PC-3 (cell line): ENCODE measurements around the gene PODXL2. TPM values are rescaled to one million over a fixed set of nuclear protein-coding genes. Genes with fewer than 3 reads are reported as not detected.

Source experiments
- ATAC-seq: fragments of 200-7000 bp; cut with Tn5 transposase; 2 replicates; pipeline ENCODE4 v1.9.1; 2020; ENCODE audit warnings: mild to moderate bottlenecking, moderate library complexity
- BruUV-seq: library from RNA; stranded (reverse); fragments of 400-500 nt; replicated peaks from 2 replicates; lab custom pipeline; 2021; lab: Mats Ljungman, UMichigan
- CTCF ChIA-PET: fragments of 300-600 bp; sonication (Branson Sonifier 250); formaldehyde crosslinking; loops from one replicate; lab custom pipeline; 2022; ENCODE audit warnings: antibody characterized with exemption; lab: Charles Lee
- POLR2A ChIA-PET: fragments of 300-600 bp; sonication (Branson Sonifier 250); formaldehyde crosslinking; loops from one replicate; lab custom pipeline; 2022; ENCODE audit warnings: antibody characterized with exemption; ENCODE audit not compliant: unreplicated experiment; lab: Charles Lee
- DNase-seq: peaks from one replicate; pipeline ENCODE4 v3.0.0-alpha.2; 2015
- H2AFZ ChIP-seq: fragments of 300-600 bp; sonication (generic); 2 replicates; pipeline ENCODE4 v1.6.0; 2016; ENCODE audit warnings: antibody characterized with exemption, low read length
- H3F3A ChIP-seq: fragments of 300-600 bp; sonication (generic); one replicate; pipeline ENCODE4 v1.6.0; 2017; ENCODE audit warnings: antibody characterized with exemption, low read length, control low read depth, mild to moderate bottlenecking; ENCODE audit not compliant: unreplicated experiment
- H3K27ac ChIP-seq: fragments of 300-600 bp; sonication (generic); 2 replicates; pipeline ENCODE4 v1.5.1; 2016; ENCODE audit warnings: mild to moderate bottlenecking, low read length
- H3K27me3 ChIP-seq: fragments of 300-600 bp; sonication (generic); 2 replicates; pipeline ENCODE4 v1.6.1; 2016; ENCODE audit warnings: low read length, mixed read lengths
- H3K36me3 ChIP-seq: fragments of 300-600 bp; sonication (generic); 2 replicates; pipeline ENCODE4 v1.6.1; 2016; ENCODE audit warnings: low read depth, mixed run types, low read length, mixed read lengths
- H3K4me1 ChIP-seq: fragments of 300-600 bp; sonication (generic); 2 replicates; pipeline ENCODE4 v1.5.1; 2016; ENCODE audit warnings: low read length; ENCODE audit not compliant: insufficient read depth
- H3K4me2 ChIP-seq: fragments of 300-600 bp; sonication (generic); 2 replicates; pipeline ENCODE4 v1.6.0; 2016; ENCODE audit warnings: low read length
- H3K4me3 ChIP-seq: fragments of 300-600 bp; sonication (generic); 2 replicates; pipeline ENCODE4 v1.5.1; 2016; ENCODE audit warnings: mild to moderate bottlenecking, low read length, mixed read lengths
- H3K79me2 ChIP-seq: fragments of 300-600 bp; sonication (generic); 2 replicates; pipeline ENCODE4 v1.6.1; 2017; ENCODE audit warnings: low read length, mixed read lengths
- H3K9ac ChIP-seq: fragments of 300-600 bp; sonication (generic); 2 replicates; pipeline ENCODE4 v1.6.0; 2016; ENCODE audit warnings: mild to moderate bottlenecking, low read length
- H3K9me2 ChIP-seq: fragments of 300-600 bp; sonication (generic); replicated peaks from 2 replicates; pipeline ENCODE4 v1.6.1; 2016; ENCODE audit warnings: mixed run types, low read length, mixed read lengths
- H3K9me3 ChIP-seq: fragments of 300-600 bp; sonication (generic); 2 replicates; pipeline ENCODE4 v1.6.1; 2016; ENCODE audit warnings: low read length, mixed read lengths
- H4K20me1 ChIP-seq: fragments of 300-600 bp; sonication (generic); 2 replicates; pipeline ENCODE4 v1.6.1; 2016; ENCODE audit warnings: low read length, mixed read lengths
- CTCF ChIP-seq: fragments of 300-600 bp; sonication (generic); conservative IDR thresholded peaks from 2 replicates; pipeline ENCODE4 v1.5.1; 2017; ENCODE audit warnings: antibody characterized with exemption, low read depth, mild to moderate bottlenecking, low read length
- EZH2 ChIP-seq: fragments of 300-600 bp; sonication (generic); IDR thresholded peaks from one replicate; pipeline ENCODE4 v1.6.1; 2017; ENCODE audit warnings: antibody characterized with exemption, mild to moderate bottlenecking, low read length; ENCODE audit not compliant: unreplicated experiment
- EZH2phosphoT487 ChIP-seq: fragments of 300-600 bp; sonication (generic); IDR thresholded peaks from 2 replicates; pipeline ENCODE4 v1.6.1; 2018; ENCODE audit warnings: mild to moderate bottlenecking, antibody characterized with exemption, low read length, borderline replicate concordance
- intact Hi-C: fragments of 100-400 bp; cut with micrococcal nuclease; formaldehyde crosslinking; loops from 2 replicates; pipeline ENCODE4 v1.9.0; 2023
- total RNA-seq: library from RNA; depleted of rRNA; stranded (reverse); fragments of >200 nt; gene quantifications from 2 replicates; pipeline ENCODE4 v1.2.3, GENCODE V29; 2014

Gene PODXL2
- total RNA-seq, 1 experiment from 2014 or later = 32.4 TPM

DNA sequence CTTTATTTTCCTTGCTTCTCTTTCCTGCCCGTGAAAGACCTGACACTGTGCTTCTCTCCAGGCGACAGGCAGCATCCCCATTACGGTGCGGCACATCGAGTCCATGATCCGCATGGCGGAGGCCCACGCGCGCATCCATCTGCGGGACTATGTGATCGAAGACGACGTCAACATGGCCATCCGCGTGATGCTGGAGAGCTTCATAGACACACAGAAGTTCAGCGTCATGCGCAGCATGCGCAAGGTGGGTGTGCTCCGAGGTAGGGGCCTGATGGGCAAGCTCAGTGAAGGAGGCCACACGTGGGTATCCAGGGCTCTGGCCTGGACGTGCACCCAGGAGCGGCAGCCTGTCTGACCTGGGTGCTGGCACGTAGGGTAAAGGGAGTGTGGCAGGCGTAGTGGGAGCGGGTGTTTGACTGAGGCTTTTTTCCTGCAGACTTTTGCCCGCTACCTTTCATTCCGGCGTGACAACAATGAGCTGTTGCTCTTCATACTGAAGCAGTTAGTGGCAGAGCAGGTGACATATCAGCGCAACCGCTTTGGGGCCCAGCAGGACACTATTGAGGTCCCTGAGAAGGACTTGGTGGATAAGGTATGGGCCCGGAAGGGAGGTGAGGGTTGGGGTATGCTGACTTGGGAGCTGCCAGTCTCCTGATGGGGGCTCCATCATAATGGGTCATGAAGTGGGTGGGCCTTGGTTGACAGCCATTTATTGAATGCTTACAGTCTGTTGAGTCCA, 8.2 kb upstream of the PODXL2 start:
- no peaks in the 10 kb centered on the region for H4K20me1 ChIP-seq
- peaks cover 10% of the 10 kb centered on the region for H3K36me3 ChIP-seq
- no peak overlapping the region for H3K4me3 ChIP-seq
- TF ChIP-seq CTCF = no peak
- no peak for TF ChIP-seq EZH2phosphoT487
- TF ChIP-seq EZH2 = no peak
- H3F3A ChIP-seq = no peaks in the 10 kb centered on the region
- POLR2A ChIA-PET = no interaction called here
- DNase-seq = no peak
- no peak overlapping the region for H2AFZ ChIP-seq
- ATAC-seq = no peak
- H3K27ac ChIP-seq = no peak overlapping the region
- BruUV-seq = no TSS peak
- no peaks in the 10 kb centered on the region for H3K9me2 ChIP-seq
- intact Hi-C loops = no loop called here
- no peak overlapping the region for H3K4me2 ChIP-seq
- H3K27me3 ChIP-seq = no peaks in the 10 kb centered on the region
- no peaks in the 10 kb centered on the region for H3K4me1 ChIP-seq
- H3K9ac ChIP-seq = no peak overlapping the region
- no peaks in the 10 kb centered on the region for H3K79me2 ChIP-seq
- CTCF ChIA-PET = no interaction called here
- no peaks in the 10 kb centered on the region for H3K9me3 ChIP-seq

- no peak overlapping the region for H3K4me3 ChIP-seq
- ChIA-PET POLR2A (no interaction called here), CTCF (interaction anchor here (0.5 kb wide), 1 partner anchor 335 kb away, joined by 3 read pairs; no protein-coding TSS in a partner anchor)
- no peaks in the 10 kb centered on the region for H3K27me3 ChIP-seq
- H3K9ac ChIP-seq = no peak overlapping the region
- H3K27ac ChIP-seq = no peak overlapping the region
- no TSS peak for BruUV-seq
- intact Hi-C loops = no loop called here
- TF ChIP-seq EZH2phosphoT487 (no peak), CTCF (no peak), EZH2 (no peak)
- DNase-seq = no peak
- no peak overlapping the region for H2AFZ ChIP-seq
- no peak for ATAC-seq
- no peaks in the 10 kb centered on the region for H3F3A ChIP-seq
- no peaks in the 10 kb centered on the region for H3K79me2 ChIP-seq
- H3K4me2 ChIP-seq = no peak overlapping the region
- H4K20me1 ChIP-seq = no peaks in the 10 kb centered on the region
- no peaks in the 10 kb centered on the region for H3K4me1 ChIP-seq
- no peaks in the 10 kb centered on the region for H3K9me2 ChIP-seq
- H3K9me3 ChIP-seq = no peaks in the 10 kb centered on the region
- H3K36me3 ChIP-seq = peaks cover 5% of the 10 kb centered on the region
Observed at GRCh38 chr3:127622031-127622430, 7.0 kb upstream of the PODXL2 start.
